Umbilical cord (tissue), 2 donors: ENCODE measurements around the gene MMP24OS. TPM values are rescaled to one million over a fixed set of nuclear protein-coding genes. Genes with fewer than 3 reads are reported as not detected.
A peak's percentile ranks its signal among the peaks of the same experiment; 100 is the strongest.
"Not testable (repeated sequence)": the region's sequence is repeated elsewhere in the genome, so short reads cannot be mapped to it uniquely, and the experiment has no call there.

Source experiments
- DNase-seq: peaks from one replicate; pipeline ENCODE4 v3.0.0-alpha.2; 2015; ENCODE audit warnings: low spot score
- total RNA-seq: library from RNA; depleted of rRNA; stranded (reverse); fragments of >200 nt; gene quantifications from one replicate; pipeline ENCODE4 v1.2.3, GENCODE V29; 2014; ENCODE audit warnings: low replicate concordance; ENCODE audit not compliant: insufficient read depth

MMP24OS gene
- total RNA-seq, 1 donor from 2014 or later: 28.4 TPM

GRCh38 chr20:35276408-35276807 is 1.5 kb downstream of the MMP24OS start:
- no peak for DNase-seq

- no peak for DNase-seq
Observed at GRCh38 chr20:35275741-35276251, 2.1 kb downstream of the MMP24OS start.

- no peak for DNase-seq
Observed at GRCh38 chr20:35274172-35275092, 3.5 kb downstream of the MMP24OS start.

GRCh38 chr20:35273449-35274171 is 4.3 kb downstream of the MMP24OS start:
- no peak for DNase-seq

GRCh38 chr20:35271904-35272303 is 6.0 kb downstream of the MMP24OS start:
- no peak for DNase-seq

- DNase-seq: no peak
Observed at GRCh38 chr20:35271073-35271882, 6.6 kb downstream of the MMP24OS start.

GRCh38 chr20:35270021-35270902 is 7.7 kb downstream of the MMP24OS start:
- DNase-seq: no peak

GRCh38 chr20:35269055-35269781 is 8.7 kb downstream of the MMP24OS start:
- DNase-seq: peak; percentile 24

DNA sequence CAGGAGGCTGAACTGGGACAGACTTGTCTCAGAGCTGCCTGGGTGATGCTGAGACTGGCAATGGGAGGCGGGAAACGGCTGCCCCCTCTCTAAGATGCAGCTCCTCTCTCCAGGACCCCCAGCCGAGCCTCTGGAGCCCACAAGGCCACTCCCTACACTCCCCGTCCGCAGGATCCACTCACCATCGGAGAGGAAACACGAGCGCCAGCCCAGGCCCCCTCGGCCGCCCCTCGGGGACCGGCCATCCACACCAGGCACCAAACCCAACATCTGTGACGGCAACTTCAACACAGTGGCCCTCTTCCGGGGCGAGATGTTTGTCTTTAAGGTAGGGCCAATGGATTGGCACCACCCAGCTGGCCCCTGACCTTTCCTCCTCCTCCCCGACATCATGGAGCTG is 10.8 kb downstream of the MMP24OS start:
- DNase-seq: no peak

GRCh38 chr20:35264755-35265154 is 13.2 kb downstream of the MMP24OS start:
- DNase-seq: no peak

DNA sequence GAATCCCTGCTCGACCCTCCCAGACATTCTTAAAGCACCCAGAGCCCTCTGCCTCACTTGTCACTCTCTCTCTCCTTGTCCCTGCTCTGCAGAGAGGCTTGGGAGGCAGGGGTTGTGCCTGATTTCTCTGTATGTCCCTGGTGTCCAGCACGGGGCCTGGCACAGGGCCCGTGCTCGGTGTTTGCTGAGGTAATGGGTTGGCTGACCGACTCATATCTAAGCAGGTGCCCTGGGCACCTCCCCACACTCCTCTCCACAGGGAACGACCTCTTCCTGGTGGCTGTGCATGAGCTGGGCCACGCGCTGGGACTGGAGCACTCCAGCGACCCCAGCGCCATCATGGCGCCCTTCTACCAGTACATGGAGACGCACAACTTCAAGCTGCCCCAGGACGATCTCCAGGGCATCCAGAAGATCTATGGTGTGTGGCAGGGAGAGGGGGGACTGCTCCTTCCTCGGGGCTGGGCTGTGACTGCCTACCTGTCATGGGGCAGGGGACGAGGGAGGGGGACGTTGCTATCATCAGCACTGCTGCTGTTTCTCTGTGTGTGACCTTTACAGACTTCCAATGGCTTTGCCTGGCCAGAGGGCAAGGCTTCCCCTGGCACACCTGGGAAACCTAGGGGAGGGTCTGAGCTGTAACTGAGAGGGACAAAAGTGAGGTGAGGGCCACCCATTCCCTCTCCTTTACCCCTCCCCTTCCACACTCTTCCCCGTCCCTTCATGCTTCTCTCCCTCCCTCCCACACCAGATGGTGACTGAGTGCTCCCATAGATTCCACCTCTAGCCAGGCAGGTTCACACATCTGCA is 14.2 kb downstream of the MMP24OS start:
- DNase-seq: no peak

DNA sequence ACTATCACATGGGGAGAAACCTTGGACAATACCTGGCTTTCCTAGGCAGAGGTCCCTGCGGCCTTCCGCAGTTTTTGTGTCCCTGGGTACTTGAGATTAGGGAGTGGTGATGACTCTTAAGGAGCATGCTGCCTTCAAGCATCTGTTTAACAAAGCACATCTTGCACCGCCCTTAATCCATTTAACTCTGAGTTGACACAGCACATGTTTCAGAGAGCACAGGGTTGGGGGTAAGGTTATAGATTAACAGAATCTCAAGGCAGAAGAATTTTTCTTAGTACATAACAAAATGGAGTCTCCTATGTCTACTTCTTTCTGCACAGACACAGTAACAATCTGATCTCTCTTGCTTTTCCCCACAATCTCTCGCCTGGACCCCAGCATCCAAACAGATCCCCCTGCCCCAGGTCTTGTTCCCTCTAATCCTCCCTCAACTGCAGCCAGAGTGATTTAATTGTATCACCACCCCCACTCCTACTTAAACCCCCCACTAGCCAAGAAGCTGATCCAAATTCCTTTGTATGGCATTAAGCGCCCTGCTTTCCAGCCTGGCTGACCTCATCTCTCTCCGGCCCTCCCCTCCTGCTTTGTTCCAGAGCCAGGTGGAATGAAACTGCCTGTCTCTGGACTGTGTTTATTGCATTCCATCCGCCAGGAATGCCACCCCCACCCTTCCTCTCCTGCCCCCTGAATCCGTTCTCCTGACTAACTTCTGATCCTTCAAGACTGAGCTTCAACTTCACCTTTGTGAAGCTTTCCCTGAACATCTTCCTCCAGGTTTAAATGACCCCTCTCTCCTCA is 15.0 kb downstream of the MMP24OS start:
- peak; percentile 66 for DNase-seq

DNA sequence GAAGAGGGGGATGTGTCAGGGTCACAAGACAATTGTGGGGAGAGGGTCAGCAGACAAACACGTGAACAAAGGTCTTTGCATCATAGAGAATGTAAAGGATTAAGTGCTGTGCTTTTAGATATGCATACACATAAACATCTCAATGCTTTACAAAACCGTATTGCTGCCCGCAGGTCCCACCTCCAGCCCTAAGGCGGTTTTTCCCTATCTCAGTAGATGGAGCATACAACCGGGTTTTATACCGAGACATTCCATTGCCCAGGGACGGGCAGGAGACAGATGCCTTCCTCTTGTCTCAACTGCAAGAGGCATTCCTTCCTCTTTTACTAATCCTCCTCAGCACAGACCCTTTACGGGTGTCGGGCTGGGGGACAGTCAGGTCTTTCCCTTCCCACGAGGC is 15.6 kb downstream of the MMP24OS start:
- DNase-seq: not testable (repeated sequence)

GRCh38 chr20:35260426-35260825 is 17.5 kb downstream of the MMP24OS start:
- no peak for DNase-seq

GRCh38 chr20:35257175-35257909 is 20.6 kb downstream of the MMP24OS start:
- no peak for DNase-seq

DNA sequence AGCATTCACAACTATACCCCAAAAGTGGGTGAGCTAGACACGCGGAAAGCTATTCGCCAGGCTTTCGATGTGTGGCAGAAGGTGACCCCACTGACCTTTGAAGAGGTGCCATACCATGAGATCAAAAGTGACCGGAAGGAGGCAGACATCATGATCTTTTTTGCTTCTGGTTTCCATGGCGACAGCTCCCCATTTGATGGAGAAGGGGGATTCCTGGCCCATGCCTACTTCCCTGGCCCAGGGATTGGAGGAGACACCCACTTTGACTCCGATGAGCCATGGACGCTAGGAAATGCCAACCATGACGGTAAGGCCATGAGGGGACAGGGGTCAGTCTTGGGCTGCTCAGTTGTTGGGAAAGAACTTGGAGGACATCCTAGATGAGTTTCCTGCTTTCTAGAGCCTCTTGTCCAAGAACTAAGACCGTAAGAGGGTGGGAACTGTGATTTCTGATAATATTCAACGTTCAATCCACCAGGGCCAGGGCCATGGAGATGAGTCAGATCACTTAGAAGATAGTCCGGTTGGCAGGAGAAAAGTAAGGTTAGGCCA is 23.4 kb downstream of the MMP24OS start:
- no peak for DNase-seq

DNA sequence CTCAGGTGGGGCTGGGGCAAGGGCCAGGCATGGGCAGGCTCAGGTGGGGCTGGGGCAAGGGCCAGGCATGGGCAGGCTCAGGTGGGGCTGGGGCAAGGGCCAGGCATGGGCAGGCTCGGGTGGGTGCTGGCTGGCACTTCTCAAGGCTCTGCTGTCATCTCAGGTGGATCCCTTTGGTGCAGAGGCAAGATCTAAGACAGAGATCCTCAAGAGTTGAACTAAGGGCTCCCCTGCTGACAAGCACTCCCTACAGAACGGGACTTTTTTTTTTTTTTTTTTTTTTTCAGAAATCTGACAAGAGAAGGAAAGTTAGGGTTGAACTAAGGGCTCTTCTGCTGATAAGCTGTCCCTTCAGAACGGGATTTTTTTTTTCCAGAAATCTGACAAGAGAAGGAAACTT is 24.9 kb downstream of the MMP24OS start:
- no peak for DNase-seq
